ENCODE results near the gene DEXI. TPM values are rescaled to one million over a fixed set of nuclear protein-coding genes. Genes with fewer than 3 reads are reported as not detected.

The DEXI gene
- total RNA-seq, 1 experiment from 2014 or later, result 28.3 TPM

GRCh38 chr16:10919003-10919351, 23.3 kb downstream of the DEXI start:
- Histone ChIP-seq H4K5ac (ENCODE audit: insufficient read length, low read depth, low read length) (no peak overlapping the region), H2BK12ac (ENCODE audit: insufficient read length, low read depth, low read length) (no peak overlapping the region), H3K4me1 (ENCODE audit: insufficient read depth, low read length) (no peaks in the 10 kb centered on the region; the same call in 1 of the 2 replicates), H3K23ac (ENCODE audit: insufficient read length, low read depth, low read length) (no peak overlapping the region), H2BK15ac (ENCODE audit: low read depth, low read length) (no peak overlapping the region), H2BK5ac (ENCODE audit: insufficient read length, low read length) (no peak overlapping the region), H3T11ph (ENCODE audit: low read length) (no peak overlapping the region), H3K27ac (ENCODE audit: insufficient read length, low read depth, low read length) (no peak overlapping the region), H3K9ac (ENCODE audit: extremely low read depth, insufficient read length, low read length) (no peak overlapping the region), H3K79me1 (ENCODE audit: insufficient read depth, low read depth, low read length, poor library complexity, severe bottlenecking) (no peaks in the 10 kb centered on the region), H2BK20ac (ENCODE audit: low read depth, low read length, poor library complexity, severe bottlenecking) (no peak overlapping the region), H3K18ac (ENCODE audit: insufficient read length, low read depth, low read length) (no peak overlapping the region), H4K8ac (replicated peaks; ENCODE audit: insufficient read length, low read depth, low read length) (no peak overlapping the region), H3K27me3 (ENCODE audit: insufficient read depth, low read length) (no peaks in the 10 kb centered on the region), H3K23me2 (ENCODE audit: insufficient read length, low read depth, low read length, poor library complexity, severe bottlenecking) (no peaks in the 10 kb centered on the region), H4K20me1 (ENCODE audit: control insufficient read depth, insufficient read depth, insufficient read length) (no peaks in the 10 kb centered on the region), H3K56ac (ENCODE audit: insufficient read length, low read depth, low read length) (no peak overlapping the region), H3K79me2 (ENCODE audit: insufficient read depth, low read length) (no peaks in the 10 kb centered on the region), H3K4ac (ENCODE audit: low read depth, low read length) (no peak overlapping the region), H4K91ac (ENCODE audit: insufficient read length, low read depth, low read length) (no peak overlapping the region), H3K14ac (ENCODE audit: insufficient read depth, low read length) (no peak overlapping the region), H3K9me3 (ENCODE audit: control insufficient read depth, low read depth, low read length) (no peaks in the 10 kb centered on the region), H3K4me2 (ENCODE audit: insufficient read depth, insufficient read length, low read length) (no peak overlapping the region), H2AFZ (ENCODE audit: low read length) (no peak overlapping the region), H2AK5ac (ENCODE audit: insufficient read length, low read length) (no peak overlapping the region), H2BK120ac (ENCODE audit: low read depth, low read length, poor library complexity, severe bottlenecking) (no peak overlapping the region)
- no peak for DNase-seq
- Mint-ChIP-seq H3K27ac (no peak overlapping the region), H3K9me3 (no peaks in the 10 kb centered on the region; a peak in 1 of 5 replicates), H3K27me3 (ENCODE audit: low read depth) (no peaks in the 10 kb centered on the region; the same call in 1 of the 2 replicates), H3K4me1 (peaks cover 5 to 13% of the 10 kb centered on the region in 2 experiments), H3K4me3 (no peak overlapping the region), H3K36me3 (ENCODE audit: insufficient read depth in 1 of 3, low read depth in 3 of 3) (no peaks in the 10 kb centered on the region)
- no CpG with 5 or more reads among the region's 7 CpGs for WGBS (ENCODE audit: extremely low coverage, insufficient read length, low lambda C conversion rate)
- no peak for TF ChIP-seq CTCF (conservative IDR thresholded peaks at IDR 0.05)

Data from H9 (cell line).